CD4-positive, alpha-beta T cell treated with Interleukin-17A for 4 hours (primary cell): ENCODE data around the gene BANP.

Experiments
- DNase-seq: peaks from one replicate; pipeline ENCODE4 v3.0.0-alpha.2; 2020; ENCODE audit warnings: mixed read lengths

BANP gene

GRCh38 chr16:87949071-87949744 lies 2.0 kb upstream of the BANP start:
- DNase-seq = no peak

DNA sequence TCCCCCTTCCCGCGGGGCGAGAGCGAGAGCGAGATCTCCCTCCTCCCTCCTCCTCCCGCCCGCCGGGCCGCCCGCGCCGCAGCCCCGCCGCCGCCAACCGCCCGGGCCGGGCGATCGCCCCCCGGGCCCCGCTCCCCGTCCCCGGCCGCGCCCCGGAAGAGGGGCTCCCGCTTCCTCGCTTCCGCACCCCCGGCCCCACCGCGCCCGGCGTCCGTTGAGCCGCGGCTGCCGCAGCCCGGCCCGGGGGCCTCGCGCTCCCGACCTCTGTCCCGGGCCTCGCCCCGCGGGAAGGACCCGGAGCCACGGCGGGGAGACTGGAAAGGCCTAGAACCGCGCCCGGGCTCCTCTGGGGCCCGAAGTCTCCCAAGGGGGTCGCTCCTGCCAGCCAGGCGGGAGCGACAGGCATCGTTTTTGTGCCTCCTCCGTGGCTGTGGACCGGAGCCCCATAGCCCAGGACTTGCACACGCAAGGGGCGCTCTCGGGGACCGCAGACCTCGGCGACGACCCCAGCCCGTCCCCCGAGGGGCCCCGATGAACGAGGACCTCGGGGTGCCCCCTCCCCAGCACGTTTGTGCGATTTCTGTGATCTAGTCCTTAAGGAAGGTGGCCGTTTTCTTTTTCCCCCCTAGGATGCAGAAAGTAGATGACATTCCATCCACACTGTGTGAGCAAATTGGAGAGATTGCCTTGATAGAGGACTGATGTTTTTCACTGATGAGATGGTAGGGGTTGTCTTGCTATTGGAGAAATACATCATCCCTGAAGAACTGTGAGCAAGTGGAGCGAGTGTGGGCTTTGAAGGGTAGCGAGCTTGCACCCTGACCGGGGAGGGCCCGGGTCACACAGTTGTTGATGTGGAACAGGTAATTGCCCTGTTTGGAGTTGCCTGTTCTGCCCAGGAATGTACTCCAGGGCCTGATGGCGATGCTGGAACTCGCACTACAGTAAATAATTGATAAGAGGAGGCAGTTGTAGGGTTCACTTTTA lies 611 bp downstream of the BANP start:
- no peak for DNase-seq

- no peak for DNase-seq
These were observed 1.5 kb downstream of the BANP start for GRCh38 chr16:87952751-87953150.

DNA sequence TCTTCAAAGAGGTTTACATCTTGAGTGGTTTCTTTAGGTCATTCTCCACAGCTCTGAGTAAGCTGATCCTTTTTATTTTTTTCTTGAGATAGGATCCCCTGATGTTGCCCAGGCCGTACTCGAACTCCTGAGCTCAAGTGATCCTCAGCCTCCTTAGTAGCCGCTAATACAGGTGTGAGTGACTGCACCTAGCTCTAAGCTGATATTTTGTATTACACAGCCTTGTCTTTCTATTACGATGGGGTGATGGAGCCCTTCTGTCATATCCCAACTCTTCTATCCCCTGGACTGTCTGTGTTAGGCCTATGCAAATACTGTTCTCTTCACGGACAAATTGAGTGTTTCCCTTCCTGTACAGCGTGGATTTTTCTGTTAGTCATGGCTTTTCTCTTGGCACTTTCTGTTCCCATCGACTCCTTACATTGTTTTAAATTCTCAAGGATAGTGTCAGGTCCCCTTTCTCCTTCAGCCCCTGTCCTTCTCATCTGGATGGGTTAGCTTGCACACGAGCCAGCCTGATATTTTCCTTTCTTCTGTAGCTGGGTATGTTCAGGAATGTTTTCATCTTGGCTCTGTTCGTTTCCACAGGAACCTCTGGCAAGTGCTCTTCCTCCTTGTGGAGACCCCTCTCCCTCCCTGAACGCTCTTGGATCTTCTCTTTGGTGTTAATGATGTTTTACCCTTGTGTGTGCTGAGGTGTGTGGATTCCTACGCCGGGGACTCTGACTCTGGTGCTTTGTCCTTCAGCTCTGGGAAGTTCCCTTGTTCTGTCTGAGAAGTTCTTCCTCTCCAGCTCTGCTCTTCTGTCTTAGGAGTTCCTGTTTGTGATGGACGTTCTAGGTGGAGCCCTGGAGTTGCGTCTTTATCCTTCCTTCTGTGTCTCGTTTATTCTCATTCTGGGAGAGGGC lies 2.3 kb downstream of the BANP start:
- no peak for DNase-seq

DNA sequence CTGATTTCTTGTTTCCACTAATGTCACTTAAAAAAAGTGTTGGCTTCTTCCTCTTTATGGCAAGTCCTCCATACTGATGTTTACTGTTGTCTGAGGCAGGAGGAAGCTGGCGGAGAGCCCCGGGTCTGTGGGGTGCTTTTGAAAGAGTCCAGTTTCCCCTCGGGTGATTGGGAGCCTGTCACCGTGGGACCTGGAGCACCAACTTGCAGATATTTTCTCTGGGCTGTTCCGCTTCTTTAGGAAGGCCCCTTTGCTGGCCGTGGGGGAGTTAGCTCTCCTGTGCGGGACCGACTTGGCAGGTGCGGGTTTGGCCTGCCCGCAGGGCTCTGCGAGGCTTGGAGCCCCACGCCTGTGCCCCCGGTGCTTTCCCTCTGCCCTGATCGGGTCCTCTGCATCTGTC lies 3.1 kb downstream of the BANP start:
- no peak for DNase-seq

GRCh38 chr16:87954826-87955225 lies 3.6 kb downstream of the BANP start:
- no peak for DNase-seq

GRCh38 chr16:87955302-87956097 lies 4.3 kb downstream of the BANP start:
- DNase-seq = no peak

GRCh38 chr16:87956098-87956364 lies 4.8 kb downstream of the BANP start:
- no peak for DNase-seq

- DNase-seq = peak; percentile 76
These were observed 5.4 kb downstream of the BANP start for GRCh38 chr16:87956365-87957231.

GRCh38 chr16:87957296-87958094 lies 6.3 kb downstream of the BANP start:
- DNase-seq = no peak

DNA sequence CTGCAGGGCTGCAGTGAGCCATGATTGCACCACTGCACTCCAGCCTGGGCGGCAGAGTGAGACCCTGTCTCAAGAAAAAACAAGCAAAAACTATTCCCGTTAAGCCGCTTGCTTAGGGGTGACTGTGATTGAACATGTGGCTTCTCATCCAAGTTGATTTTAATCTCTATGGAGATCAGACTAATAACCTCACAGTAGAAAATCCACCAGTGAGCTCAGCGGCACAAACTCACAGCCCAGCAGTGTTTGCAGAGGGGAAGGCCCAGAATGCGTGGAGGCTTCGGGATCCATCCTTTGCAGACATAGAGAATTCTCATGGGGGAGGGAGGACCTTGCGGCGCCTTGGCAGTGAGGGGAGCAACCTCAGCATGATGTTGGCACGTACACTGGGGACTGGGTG lies 7.4 kb downstream of the BANP start:
- no peak for DNase-seq

DNA sequence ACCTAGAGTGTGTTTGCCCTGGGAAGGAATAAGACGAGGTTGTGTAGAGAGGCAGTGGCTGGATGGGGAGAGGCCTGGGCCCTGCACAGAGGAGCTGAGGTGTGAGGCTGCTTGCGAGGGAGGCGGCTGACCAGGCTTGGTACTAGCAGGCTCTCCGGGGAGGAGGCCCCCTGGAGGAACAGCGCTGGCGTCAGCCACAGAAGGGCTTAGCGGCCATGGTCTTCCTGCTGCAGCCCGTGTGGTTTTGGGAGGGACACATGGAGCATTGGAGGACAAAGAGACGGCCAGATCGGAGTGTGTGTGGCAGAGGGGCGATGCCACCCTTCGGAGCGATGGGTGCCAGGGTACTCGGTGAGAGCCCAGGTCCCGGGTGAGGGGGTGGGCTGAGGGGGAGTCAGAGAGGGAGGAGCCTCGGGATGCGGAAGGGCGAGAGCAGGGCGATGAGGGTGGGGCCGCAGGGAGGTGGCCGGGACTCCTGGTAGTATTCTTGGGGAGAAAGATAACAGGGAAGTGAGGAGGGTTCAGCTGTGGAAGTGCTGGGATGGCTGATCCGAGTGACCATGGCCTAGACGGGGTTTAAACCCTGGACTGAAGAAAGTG lies 8.3 kb downstream of the BANP start:
- no peak for DNase-seq

DNA sequence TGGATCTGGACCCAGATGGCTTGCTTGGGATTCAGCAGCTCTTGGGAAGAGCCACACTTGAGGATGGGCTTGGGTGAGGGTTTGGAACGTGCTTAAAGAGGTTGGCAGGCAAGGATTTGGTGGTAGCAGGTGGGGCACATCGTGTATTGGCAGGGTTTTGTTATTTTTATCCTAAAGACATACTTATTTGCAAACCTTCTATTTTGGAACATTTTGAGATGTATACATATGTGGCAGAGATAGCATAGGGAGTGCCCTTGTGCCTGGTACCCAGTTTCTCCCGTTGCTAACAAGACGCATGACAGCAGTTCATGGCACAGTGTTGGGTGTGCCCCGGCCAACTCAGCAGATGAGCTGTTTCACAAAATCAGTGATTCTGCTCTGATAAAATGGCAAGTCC lies 9.1 kb downstream of the BANP start:
- no peak for DNase-seq

GRCh38 chr16:87960852-87961251 lies 9.6 kb downstream of the BANP start:
- no peak for DNase-seq

DNA sequence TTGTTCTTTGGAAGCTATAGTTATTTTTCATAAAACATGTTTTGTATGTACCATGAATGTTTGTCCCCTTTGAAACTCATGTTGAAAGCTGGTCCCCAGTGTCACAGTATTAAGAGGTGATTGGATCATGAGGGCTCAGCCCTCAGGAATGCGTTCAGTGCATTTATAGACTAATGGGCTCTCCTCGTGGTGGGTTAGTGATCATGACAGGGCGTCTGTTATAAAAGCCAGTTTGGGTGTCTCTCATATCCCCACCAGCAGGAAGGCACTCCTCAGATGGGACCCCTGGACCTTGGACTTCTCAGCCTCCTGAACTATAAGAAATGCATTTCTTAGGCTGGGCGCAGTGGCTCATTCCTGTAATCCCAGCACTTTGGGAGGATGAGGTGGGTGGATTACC lies 10.4 kb downstream of the BANP start:
- no peak for DNase-seq

DNA sequence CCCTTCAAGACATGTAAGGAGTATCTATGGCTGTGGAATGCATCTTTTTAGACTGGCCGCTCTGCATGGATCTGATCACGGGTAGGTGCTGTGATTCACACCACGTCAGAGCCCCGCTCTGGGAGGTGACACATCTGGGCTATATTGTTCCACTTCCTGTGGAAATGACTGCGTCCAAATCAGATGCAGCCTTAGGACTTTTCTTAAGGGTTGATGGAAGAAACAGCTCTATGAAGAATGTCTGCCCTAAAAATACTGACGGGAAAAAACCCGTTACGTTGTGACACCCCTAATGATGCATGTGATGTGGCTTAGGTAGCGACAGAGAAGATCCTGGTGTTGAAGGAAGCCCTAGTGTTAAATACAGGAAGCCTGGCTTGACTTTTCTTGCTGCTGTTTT lies 12.2 kb downstream of the BANP start:
- peak; percentile 73 for DNase-seq

- no peak for DNase-seq
These were observed 12.9 kb downstream of the BANP start for GRCh38 chr16:87964049-87964659.

DNA sequence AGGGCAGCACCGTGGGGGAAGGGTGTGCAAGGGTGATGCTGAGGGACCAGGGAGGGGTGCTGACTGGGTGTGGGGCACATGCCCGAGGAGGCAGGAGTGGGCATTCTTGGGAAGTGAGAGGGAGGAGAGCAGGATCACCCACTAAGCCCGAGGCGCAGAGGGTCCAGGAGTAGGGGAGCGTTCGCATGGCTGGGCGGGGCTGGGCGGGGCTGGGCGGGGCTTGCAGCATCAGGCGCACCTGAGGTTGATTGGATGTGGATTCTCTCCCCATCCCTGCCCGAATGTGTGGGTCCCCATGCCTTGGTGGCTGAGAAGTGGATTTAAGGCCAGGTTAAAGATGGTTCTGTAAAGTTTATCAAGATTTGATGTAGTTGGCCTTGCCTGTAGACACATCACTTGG lies 14.2 kb downstream of the BANP start:
- no peak for DNase-seq

- no peak for DNase-seq
These were observed 14.9 kb downstream of the BANP start for GRCh38 chr16:87966064-87966645.
